ENCODE data around the gene GMCL2.
"Not testable (repeated sequence)": the region's sequence is repeated elsewhere in the genome, so short reads cannot be mapped to it uniquely, and the experiment has no call there.

GMCL2 gene, protein sequence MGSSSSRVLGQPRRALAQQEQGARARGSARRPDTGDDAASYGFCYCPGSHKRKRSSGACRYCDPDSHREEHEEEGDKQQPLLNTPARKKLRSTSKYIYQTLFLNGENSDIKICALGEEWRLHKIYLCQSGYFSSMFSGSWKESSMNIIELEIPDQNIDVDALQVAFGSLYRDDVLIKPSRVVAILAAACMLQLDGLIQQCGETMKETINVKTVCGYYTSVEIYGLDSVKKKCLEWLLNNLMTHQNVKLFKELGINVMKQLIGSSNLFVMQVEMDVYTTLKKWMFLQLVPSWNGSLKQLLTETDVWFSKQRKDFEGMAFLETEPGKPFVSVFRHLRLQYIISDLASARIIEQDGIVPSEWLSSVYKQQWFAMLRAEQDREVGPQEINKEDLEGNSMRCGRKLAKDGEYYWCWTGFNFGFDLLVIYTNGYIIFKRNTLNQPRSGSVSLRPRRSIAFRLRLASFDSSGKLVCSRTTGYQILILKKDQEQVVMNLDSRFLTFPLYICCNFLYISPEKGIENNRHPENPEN

DNA sequence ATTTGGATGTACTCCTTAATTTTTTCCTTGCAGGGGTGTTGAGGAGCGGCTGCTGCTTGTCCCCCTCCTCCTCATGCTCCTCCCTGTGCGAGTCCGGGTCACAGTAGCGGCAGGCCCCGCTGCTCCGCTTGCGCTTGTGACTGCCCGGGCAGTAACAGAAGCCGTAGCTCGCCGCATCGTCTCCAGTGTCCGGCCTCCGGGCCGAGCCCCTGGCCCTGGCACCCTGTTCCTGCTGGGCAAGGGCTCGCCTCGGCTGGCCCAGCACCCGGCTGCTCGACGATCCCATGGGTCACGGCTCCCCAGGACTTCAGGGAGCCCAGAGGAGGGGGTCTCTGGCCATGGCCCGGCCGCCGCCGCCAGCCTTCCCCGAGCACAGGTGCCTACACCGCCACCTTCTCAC lies at the start of gene GMCL2:
Gene GMCL2 (minus strand): TSS at position 358 of the 400 bp plus-strand sequence. CDS start 72 bp downstream, at position 286.
- DNase-seq: no peak

DNA sequence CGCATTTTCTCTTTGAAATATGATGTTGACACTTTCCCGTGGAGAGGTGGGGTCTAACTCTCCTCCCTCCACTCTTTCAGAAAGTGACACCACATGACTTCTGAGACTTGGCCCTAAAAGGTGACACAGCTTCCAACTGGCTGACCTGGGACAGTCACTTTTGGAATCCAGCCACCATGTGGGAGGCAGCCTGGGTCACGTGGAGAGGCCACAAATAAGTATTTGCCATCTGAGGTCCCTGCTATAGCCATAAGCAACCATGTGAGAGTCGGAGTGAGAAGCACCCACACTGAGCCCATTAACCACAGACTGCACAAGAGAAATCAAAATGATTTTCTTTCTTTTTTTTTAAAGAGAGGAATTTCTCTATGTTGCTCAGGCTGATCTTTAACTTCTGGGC lies 49.5 kb upstream of the GMCL2 start:
- no peak for DNase-seq

DNA sequence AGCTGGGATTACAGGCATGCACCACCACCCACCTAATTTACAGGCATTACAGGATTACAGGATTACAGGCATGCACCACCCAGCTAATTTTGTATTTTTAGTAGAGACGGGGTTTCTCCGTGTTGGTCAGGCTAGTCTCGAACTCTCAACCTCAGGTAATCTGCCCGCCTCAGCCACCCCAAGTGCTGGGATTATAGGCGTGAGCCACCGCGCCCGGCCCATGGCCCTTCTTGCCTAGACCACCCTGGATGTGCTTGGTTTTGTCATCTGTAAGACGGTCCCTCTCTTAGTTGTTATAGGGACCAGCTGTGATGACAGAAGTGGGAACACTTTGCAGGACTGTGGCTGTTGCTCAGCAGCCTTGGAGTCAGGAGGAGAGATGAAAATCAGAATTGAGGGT lies 49.0 kb upstream of the GMCL2 start:
- DNase-seq: no peak

DNA sequence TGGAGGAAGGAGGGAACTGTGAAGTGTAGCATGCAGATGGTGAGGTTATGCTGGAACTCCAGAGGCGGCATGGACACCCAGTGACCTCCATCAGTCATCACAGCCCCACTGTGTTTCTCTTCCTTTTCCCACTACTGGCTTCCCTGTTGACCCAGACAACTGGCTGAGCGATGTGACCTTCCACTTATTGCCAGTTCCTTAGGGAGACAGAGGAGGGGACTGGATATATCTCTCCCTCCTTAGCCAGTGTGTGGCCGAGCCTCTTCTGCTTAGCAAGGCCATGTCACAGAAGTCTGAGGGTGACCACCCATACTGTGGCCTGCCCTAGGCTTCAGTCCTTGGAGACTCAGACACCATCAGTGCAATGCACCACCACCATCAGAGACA lies 48.4 kb upstream of the GMCL2 start:
- DNase-seq: no peak

DNA sequence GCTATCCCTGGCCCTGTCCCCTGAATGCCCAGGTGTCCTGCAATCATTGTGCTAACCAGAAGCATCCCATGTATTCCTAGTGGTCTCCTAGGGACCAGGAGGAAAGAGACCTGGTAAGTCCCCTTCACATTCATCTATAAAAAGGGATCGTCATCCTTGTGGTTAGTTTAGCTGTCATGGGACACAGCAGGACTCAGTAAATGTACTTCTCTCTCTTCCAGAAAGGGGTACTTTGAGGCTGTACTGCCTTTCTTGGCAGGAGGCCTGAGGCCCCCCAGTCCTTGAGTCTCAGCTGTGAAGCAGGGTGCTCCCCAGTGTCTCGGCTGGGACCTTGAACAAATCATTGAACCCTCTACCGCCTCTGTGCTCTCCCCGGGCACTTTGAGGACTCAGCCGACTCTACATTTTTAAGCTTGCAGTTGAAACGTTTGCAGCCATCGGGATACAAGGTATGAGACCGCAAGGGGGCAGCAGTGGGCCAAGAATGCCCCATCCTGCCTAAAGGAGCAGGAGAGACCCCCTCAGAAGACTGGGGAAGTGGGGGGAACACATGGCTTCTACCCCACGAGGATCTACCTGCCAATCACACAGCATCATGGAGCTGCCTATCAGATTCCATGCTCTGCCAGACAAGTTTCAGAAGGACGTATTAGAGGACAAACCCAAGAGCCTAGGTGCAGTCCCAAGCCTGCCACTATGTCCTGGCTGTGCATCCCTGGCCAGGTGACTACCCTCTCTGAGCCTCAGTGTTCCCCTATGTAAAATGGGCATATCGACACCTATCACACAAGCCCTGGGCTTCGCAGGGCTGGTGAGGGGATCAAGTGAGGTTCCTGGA lies 47.8 kb upstream of the GMCL2 start:
- DNase-seq: peak; percentile 79

DNA sequence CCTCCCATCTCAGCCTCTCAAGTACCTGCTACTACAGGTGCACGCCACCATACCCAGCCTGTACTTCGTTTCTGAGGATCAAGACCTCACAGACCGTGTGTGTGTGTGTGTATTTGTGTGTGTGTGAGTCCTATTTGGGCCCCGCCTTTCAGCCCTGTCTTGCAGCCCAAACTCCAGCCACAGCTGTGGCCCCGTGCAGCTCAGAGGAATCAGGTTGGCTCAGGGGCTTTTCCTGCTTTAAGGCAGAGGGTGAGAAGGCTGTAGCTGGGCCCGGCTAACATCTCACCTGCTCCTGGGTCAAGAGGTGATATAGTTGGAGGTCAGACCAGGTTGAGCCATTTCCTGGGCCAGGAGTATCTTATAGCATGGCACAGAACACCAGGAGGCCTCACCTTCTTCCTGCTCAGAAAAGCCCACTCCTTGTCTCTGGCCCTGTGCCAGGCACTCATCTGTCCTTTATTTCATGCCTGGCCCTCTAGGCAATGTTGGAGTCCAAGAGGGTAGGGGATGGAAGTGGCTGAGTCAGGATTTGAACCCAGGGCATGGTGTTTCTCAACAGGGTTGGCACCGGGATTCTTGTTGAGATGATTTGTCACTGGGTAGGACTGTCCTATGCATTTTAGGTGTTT lies 47.1 kb upstream of the GMCL2 start:
- DNase-seq: no peak

DNA sequence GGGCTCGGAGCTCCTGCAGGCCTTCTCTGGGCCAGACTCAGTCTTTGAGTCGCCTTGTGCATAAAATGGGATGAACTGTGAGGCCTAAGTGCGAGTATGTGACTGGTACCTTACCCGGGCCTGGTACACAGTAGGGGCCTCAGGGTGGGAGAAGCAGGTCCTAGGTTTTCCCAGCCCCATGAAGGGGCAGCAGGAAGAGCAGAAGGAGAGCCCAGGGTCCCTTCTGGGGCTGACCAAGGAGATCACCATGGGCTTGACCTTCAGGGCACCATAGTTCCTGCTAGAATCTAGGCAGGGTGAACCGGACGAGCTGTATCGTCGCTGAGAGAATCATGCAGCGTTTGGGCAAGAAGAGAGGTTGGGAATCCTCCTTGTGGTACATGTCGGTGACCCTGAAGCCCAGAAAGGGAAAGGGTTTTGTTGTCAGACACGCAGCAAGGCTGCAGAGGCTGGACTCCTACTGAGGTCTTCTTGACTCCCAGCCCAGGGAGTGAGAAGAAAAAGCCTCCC lies 45.8 kb upstream of the GMCL2 start:
- DNase-seq: no peak

DNA sequence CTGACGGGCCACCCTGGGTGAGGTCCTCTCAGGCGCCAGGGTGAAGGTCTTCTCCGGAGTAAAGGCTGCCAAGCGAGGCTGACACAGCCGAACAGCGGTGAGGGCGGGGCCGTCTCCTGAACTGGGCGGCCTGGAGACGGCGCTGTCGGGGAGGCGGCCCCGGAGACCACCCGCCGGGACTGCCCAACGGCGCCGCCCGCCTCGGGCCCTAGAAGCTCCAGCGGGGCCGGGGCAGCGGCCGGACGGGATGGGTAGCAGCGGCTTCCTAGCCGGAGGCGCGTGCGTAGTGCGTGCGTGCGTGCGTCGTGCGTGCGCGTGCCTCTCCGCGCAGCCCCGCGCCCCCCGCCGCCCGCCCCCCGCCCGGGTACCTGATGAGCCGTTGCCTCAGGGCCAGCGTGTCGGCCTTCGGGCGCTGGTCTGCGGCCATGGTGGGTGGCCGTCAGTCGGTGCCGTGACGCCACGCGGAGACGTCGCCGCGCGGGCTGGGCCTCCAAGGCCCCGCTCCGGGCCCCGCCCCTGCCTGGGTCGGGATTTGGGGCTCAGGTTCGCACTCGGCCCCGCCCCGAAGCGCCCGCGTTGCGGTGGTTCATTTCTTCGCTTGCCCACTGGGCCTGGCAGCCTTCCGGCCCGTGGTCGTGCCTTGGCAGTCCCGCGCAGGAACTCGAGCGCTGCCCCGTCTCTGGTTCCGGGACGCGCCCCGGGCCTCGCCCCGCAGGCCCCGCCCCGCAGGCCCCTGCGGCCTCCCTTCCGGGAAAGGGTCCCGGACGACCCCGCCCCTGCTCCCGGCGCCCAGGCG lies 45.2 kb upstream of the GMCL2 start, which contains the start of gene PHYKPL:
Gene PHYKPL (minus strand): TSS at position 679 of the 796 bp plus-strand sequence. CDS start 252 bp downstream, at position 427.
- DNase-seq: peak; percentile 87

DNA sequence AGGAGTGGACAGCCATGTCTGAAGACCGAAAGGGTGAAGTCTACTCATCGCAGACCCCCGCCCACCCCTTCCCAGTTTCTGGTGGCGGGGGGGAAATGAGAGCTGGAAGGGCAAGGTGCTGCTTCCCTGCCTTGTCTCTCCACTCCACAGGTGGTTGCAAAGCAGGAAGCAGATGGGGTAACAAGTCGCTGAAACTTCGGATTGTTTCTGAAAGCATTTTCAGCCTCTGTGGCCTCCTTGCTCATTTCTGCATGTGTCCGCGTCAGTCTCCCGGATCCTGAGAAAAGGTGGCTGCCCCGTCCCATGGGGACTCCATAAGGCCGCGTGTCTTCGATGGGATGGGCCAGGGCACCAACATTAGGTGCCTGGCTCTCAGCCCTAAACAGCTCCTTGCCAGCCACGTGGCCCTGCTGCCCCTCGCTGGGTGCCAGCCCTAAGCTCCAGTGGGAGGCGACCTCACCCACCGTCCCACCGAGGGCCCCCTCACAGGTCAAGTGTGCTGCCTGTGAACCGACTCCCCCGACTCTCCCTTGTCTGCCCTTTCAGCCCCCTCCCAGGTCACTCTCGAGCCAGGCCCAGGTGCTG lies 44.5 kb upstream of the GMCL2 start:
- DNase-seq: peak; percentile 23

DNA sequence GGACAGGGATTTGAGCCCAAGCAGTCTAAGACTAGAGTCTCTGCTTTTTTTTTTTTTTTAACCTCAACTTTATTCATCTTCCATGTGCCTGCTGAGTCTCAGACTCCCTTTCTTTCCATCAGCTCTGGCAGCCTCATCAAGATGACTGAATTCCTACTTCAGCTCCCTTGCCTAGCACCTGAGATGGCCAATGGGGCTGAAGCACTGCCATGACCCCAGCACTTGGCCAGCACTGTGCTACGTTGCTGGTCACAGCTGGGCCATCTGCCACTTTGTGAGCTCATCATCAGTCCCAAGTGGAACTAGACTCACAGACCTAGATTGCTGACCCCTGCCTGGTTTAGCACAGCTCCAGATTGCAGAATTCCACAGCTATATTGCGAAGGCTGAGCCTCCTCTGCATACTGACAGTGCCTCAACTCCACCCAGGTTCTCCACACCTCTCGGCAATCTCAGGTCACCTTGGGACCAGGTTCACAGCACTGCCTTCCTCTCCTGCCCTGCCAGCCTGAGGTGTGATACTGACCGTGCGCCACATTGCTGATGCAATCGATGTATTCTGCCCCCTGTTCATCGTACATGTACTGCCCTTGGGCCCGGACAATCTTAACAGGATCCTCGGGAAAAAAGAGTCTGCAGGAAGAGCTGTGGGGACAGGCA lies 43.8 kb upstream of the GMCL2 start:
- DNase-seq: no peak

DNA sequence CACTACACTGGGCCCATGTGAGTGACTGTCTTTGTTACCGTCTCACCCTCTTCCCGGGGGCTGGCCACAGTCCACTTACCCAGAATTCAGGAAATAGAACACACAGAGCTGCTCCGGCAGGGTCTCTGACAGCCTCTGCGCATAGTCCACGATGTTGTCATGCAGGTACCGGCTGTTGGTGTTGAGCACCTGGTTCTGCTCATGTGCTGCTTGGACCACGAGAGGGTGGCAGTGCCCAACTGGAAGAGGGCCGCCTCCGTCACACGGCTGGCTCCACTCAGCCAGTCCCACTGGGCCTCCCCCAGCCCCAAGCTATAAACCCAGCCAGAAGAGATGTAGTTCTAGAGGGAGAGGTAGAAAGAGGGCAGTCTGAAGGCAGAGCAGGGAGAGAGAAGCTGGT lies 42.7 kb upstream of the GMCL2 start:
- no peak for DNase-seq

DNA sequence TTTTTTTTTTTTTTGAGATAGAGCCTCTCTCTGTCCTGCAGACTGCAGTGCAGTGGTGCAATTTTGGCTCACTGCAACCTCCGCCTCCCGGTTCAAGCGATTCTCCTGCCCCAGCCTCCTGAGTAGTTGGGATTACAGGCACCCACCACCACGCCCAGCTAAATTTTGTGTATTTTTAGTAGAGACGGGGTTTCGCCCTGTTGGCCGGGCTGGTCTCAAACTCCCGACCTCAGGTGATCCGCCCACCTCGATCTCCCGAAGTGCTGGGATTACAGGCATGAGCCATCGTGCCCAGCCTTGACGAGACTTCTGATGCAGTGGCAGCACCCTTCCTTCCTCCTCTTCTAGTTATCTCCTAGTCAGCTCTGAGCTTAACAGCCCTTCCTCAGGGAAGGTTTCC lies 41.9 kb upstream of the GMCL2 start:
- not testable (repeated sequence) for DNase-seq

DNA sequence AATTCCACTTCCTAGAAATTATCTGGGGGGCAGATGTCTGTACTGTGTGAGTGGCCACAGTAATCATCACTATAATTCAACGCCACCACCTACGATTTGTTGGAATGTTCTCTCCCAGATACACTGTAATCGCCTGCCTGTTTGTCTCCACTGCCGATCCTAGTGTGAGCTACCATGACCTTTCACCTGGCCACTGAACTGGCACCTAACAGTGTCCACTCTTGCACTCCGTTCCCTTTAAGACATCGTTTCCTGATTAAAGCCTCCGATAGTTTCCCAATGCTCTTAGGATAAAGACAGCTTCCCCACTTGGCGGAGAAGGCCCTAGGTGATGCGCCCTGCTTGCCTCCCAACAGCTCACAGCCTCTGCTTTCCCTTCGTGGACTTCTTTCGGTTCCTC lies 41.4 kb upstream of the GMCL2 start:
- no peak for DNase-seq

DNA sequence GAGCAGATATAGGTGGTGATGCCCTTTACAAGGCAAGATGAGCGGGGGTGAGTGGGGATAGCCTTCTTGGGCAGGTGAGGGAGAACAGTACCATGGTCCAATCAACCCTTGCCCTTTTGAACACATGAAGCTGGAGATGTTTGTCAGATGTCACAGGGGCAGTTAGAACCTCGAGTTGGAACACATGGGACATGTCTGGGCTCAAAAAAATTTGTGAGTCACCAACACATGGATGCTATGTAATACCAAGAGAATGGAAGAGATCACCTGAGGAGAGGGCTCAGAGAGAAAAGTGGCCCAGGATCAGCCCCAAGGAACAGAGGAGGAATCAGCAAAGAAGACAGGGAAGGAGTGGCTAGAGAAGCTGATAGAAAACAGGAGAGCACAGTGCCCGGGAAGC lies 40.8 kb upstream of the GMCL2 start:
- no peak for DNase-seq

DNA sequence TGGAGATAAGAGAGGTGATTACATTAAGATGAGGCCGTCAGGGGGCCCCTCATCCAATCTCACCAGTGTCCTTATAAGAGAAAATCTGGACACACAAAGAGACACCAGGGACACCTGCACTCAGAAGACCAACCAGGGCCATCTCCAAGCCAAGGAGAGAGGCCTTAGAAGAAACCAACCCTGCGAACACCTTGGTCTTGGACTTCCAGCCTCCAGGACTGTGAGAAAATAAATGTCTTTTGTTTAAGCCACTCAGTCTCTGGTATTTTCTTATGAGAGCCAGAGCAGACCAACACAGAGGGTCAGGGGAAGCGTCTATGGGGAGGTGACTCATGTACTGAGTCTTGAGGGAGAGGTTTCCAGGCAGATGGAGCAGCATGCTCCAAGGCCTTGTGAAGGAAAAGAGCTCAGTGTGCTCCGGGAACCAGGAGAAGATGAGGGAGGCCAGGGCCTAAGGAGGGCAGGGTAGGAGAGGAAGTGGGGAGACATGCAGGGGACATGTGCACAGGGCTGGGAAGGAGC lies 40.0 kb upstream of the GMCL2 start:
- no peak for DNase-seq

DNA sequence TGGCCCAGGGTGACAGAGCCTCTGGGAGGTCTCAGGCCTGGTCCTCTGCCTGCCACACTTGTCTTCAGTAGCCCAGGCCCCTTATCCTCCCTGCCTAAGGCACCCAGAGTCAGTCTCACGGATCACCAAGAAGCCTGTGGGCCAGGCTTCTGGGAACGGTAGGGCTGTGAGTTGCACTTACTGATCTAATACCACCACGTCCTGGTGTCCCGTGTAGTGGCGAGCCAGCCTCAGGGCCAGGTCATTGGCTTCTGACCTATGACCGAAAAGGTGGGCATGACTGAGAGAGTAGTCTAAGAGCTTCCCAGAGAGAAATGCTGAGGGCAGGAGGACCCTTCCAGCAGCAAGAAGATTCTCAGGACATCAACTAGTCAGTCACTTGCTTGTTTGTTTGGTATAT lies 38.0 kb upstream of the GMCL2 start:
- DNase-seq: no peak

DNA sequence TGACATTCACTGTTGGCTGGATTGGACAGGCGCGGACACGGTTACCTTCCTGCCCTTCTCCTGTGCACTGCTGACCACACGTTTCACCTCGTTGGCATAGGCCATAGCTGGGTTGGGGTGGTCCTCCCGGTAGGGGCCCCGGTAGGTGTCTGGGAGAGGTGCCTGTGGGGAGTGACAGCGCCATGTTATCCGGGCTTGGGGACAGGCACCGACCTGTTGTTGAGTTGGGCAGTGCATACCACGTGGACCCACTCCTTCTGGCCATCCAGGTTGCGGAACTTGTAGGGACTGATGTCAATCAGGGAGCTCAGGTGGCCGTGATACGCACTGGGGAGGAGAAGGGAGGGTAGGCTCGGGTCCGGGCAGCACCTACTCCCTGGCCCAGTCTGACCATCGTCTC lies 37.2 kb upstream of the GMCL2 start:
- DNase-seq: no peak

DNA sequence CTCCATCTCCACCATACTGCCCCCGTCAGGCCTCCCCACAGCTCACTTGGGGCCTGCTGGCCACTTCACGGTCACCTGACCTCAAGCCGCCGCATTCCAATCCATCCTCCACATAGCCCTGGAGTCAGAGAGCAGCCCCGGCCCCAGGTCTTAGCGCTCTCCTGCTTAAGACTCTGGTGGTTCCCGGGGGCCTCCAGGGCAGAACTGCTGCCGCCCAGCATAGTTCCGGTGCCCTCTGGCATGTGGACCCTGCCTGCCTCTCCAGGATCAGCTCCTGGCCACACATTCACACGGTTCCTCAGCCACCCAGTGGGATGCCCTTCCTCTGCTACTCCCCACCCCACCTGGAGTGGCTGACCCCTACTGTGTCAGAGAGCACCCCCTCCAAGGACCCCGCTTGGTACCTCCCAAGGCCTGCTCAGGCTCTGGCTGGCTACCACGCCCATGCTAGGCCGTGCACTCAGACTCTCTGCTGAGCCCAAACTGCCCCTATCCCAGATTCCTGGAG lies 36.7 kb upstream of the GMCL2 start:
- DNase-seq: no peak

DNA sequence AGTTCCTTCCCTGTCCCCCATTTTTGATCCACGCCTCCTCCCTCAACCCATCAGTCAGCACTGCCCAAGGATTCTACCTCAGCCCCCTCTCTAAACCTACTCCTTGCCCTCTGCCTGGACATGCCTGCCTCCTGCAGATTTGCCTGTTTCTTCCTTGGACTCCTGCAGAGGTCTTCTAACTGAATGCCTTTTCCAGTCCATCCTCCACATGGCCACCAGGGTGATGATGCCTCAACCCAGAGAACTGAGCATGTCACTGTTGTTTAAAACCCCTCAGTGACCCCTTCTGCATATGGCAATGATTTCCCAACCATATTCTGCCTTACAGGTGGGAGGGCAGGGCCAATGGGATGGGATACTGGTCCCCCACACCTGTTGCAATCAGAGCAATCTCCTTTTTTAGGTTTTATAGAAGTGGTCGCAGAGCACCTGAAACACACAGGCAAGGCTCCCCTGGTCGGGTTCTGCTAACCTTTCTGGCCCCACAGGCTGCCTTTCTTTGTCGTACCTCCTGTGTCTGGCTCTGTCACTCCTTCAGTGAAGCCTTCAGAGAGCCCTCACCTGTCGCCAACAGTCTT lies 36.1 kb upstream of the GMCL2 start:
- DNase-seq: no peak

DNA sequence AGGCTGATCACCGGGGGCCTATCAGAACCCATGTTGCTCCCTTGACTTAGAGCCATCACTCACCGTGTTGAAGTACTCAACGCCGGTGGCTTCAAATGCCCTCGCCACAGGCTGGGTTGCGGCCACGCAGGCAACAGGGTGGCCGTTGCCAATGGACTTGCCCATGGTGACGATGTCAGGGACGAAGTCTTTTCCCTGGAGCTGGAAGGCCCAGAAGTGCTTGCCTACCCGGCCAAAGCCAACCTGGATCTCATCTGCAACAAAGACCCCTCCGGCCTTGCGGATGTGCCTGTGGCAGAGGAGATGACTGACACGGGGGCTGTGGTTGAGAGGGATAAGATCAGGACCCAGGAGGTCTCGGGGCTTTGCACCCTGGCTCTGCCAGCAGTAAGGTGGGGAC lies 35.1 kb upstream of the GMCL2 start:
- no peak for DNase-seq
